HEK293 (cell line): ENCODE measurements around the gene BANF2.

ENCODE experiments used
- CTCF ChIP-seq: fragments of 450-650 bp; formaldehyde crosslinking; IDR thresholded peaks from 2 replicates; pipeline ENCODE4 v1.5.1; 2016; ENCODE audit warnings: missing biosample characterization, missing genetic modification characterization
- REST ChIP-seq: fragments of 450-650 bp; formaldehyde crosslinking; IDR thresholded peaks from 2 replicates; pipeline ENCODE4 v1.5.1; 2016; ENCODE audit warnings: missing biosample characterization, missing genetic modification characterization
- YY1 ChIP-seq: fragments of 450-650 bp; formaldehyde crosslinking; IDR thresholded peaks from 2 replicates; pipeline ENCODE4 v1.5.1; 2018; ENCODE audit warnings: missing biosample characterization, missing genetic modification characterization
- ZNF610 ChIP-seq: fragments of 450-650 bp; formaldehyde crosslinking; IDR thresholded peaks from 2 replicates; pipeline ENCODE4 v1.5.1; 2016; ENCODE audit warnings: missing biosample characterization, missing genetic modification characterization, borderline replicate concordance
- ZNF830 ChIP-seq: fragments of 450-650 bp; IDR thresholded peaks from 2 replicates; pipeline ENCODE4 v1.5.0; 2018; ENCODE audit warnings: missing biosample characterization, missing genetic modification characterization, low read depth, mild to moderate bottlenecking, moderate library complexity

GRCh38 chr20:17709361-17710293 lies 9.9 kb downstream of the BANF2 start:
- TF ChIP-seq CTCF (tag by site-specific recombination) (no peak), ZNF830 (tag by site-specific recombination) (no peak), YY1 (tag by site-specific recombination) (no peak), ZNF610 (tag by site-specific recombination) (no peak), REST (no peak)
